T-helper 2 cell treated with Interferon-gamma antibody and Interleukin-4, amounts not matched to agents 5 μg/mL and 100 μg/mL, for 36 hours (primary cell): ENCODE measurements around the gene TMOD3.

ENCODE experiments used
- DNase-seq: peaks from one replicate; pipeline ENCODE4 v3.0.0; 2021; ENCODE audit warnings: low spot score
- H3K27ac Mint-ChIP-seq: one replicate; pipeline ENCODE4 v1.8.0; 2021; ENCODE audit warnings: mild to moderate bottlenecking, mixed read lengths
- H3K27me3 Mint-ChIP-seq: one replicate; pipeline ENCODE4 v1.8.0; 2021; ENCODE audit warnings: low read depth, mixed read lengths
- H3K36me3 Mint-ChIP-seq: one replicate; pipeline ENCODE4 v1.8.0; 2021; ENCODE audit warnings: low read depth, mixed read lengths
- H3K4me1 Mint-ChIP-seq: one replicate; pipeline ENCODE4 v1.8.0; 2021; ENCODE audit warnings: low read depth, mixed read lengths
- H3K4me3 Mint-ChIP-seq: one replicate; pipeline ENCODE4 v1.8.0; 2022; ENCODE audit warnings: mild to moderate bottlenecking, moderate library complexity, mixed read lengths
- H3K9me3 Mint-ChIP-seq: one replicate; pipeline ENCODE4 v1.8.0; 2021; ENCODE audit warnings: mixed read lengths

The TMOD3 gene

DNA sequence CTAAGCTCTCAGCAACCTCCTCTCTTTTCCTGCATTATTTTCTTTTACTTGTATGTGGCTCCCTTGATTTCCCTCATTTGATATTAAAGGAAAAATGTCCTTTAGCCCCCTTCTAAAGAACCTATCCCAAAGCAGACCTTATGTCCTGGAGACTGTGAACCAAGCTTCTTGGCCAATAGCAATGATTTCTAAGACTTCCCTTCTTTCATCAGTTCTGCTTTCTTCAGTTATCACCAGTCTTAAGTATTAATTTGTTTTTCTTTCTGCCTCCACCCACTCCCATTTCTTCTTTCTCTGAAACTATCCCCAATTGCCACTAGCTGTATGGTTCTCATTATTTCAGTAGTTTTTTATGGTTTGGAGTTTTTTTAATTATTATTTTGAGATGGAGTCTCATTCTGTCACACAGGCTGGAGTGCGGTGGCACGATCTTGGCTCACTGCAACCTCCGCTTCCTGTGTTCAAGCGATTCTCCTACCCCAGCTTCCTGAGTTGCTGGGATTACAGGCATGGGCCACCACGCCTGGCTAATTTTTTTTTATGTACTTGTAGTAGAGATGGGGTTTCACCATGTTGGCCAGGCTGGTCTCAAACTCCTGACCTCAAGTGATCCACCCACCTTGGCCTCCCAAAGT is 12.1 kb downstream of the TMOD3 start:
- Mint-ChIP-seq H3K9me3 (no peaks in the 10 kb centered on the region), H3K27ac (no peak overlapping the region), H3K4me3 (no peak overlapping the region)

DNA sequence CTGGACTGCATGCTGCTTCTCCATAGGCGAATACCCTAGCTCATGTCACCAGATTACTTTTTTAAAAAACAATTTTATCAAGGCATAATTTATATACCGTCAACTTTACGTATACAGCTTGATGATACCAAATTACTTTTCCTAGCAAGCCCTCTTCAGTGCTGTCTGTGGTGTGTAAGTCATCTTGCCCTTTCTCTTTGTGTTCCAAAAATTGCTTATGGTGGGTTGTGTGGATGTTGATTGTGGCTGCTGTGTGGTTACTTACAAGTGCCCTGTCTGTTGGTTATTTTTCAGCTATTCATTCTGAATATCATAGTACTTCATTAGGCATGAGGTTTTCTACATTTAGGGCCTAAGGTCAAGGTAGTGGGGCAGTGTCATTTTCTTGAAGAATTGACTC is 12.8 kb downstream of the TMOD3 start:
- H3K36me3 Mint-ChIP-seq = no peaks in the 10 kb centered on the region
- peaks cover 55% of the 10 kb centered on the region for H3K4me1 Mint-ChIP-seq
- H3K27ac Mint-ChIP-seq = no peak overlapping the region
- no peaks in the 10 kb centered on the region for H3K27me3 Mint-ChIP-seq
- H3K4me3 Mint-ChIP-seq = no peak overlapping the region
- H3K9me3 Mint-ChIP-seq = no peaks in the 10 kb centered on the region
- no peak for DNase-seq

More for the DNA sequence above, 12.1 kb downstream of the TMOD3 start:
- peaks cover 2% of the 10 kb centered on the region for H3K36me3 Mint-ChIP-seq
- H3K4me1 Mint-ChIP-seq = peaks cover 55% of the 10 kb centered on the region
- no peaks in the 10 kb centered on the region for H3K27me3 Mint-ChIP-seq
- DNase-seq = no peak

DNA sequence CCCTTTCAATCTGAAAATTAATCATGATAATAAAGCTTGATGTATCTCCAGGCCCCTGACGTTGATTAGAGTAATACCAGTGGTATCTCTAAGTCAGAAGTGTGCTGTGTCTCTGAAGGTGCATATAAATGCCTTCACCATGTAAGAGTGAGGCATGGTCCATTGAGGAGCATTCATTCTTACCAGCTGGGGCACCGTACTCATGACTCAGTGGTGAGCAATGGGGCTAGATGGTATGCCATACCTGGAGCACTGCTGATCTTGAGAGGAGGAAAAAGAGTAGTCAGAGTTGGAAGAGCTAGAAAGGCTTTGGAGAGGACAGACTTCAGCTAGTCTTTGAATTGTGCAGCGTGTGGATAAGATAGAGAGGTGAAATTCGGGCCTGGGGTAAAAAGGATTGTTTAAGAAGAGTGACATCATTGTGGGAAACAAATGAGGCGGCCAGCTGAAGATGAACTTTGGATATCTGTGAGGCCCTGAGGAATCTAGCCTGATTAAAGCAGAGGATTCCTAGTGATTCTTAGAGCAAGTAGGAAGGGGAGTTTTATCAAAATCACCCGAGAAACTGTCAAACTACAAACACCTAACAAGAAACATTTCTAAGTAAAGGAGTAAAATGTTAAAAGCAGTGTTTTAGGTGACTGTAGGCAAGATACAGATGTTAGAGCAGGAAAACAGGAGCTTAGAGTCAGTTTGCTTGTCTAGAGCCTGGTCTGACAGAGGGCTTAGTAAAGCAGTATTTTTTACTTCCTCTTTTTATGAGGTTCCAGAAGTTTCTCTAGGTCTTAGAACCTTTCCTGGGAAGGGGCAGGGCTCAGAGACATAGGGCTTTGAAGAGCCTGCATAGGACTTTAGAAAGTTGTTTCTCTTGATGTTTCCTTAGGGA is 13.6 kb downstream of the TMOD3 start:
- H3K27ac Mint-ChIP-seq = no peak overlapping the region

DNA sequence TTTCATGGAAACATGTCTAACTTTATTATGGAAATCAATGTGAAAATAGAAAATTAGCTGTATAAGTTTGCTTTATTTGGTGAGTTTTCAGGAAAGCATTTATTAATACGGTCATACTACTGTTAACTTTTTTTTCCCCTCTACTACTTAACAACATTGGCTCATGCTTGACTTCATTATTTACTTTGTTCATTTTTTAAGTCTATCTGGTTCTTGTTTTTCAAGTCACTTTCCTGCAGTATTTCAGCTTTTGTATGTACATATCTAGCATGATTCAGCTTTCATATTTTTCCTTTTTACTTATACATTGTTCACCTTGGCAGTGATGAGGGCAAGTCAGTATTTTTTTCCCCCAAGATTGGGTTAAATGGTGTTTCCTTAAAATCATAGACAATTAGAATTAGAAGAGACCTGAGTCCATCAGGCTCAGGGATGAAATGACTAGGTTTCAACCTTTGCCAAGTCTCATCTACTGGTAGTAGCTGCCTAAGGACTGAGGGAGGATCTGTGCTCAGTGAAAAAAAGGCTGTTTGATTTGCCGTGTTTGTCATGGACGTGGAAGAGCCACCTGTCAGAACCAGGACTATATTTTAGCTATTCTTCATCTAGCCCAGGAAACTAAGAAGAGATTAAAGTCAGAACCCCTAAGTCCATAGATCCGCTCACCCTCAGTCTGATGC is 15.4 kb downstream of the TMOD3 start:
- no peak for DNase-seq

More for the DNA sequence above, 13.6 kb downstream of the TMOD3 start:
- Mint-ChIP-seq H3K4me1 (peaks cover 47% of the 10 kb centered on the region), H3K9me3 (no peaks in the 10 kb centered on the region), H3K4me3 (no peak overlapping the region), H3K27me3 (no peaks in the 10 kb centered on the region), H3K36me3 (peaks cover under 1% of the 10 kb centered on the region)
- DNase-seq = no peak

DNA sequence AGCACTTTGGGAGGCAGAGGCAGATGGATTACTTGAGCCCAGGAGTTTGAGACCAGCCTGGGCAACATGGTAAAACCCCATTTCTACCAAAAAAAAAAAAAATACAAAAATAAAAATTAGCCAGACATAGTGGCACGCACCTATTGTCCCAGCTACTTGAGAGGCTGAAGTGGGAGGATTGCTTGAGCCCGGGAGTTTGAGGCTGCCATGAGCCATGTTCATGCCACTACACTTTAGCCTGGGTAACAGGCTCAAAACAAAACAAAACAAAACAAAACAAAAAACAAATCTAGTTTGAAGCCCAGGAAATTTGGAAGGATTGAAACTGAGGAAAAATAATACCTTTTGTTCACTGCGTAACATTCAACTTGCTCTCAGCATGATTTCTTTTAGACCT is 16.6 kb downstream of the TMOD3 start:
- Mint-ChIP-seq H3K4me3 (peak overlapping the region; percentile 51), H3K27me3 (no peaks in the 10 kb centered on the region), H3K36me3 (peaks cover 4% of the 10 kb centered on the region), H3K4me1 (peaks cover 49% of the 10 kb centered on the region), H3K9me3 (no peaks in the 10 kb centered on the region), H3K27ac (peak overlapping the region; percentile 38)
- DNase-seq = no peak

More for the DNA sequence above, 15.4 kb downstream of the TMOD3 start:
- H3K4me3 Mint-ChIP-seq = no peak overlapping the region
- H3K27me3 Mint-ChIP-seq = no peaks in the 10 kb centered on the region
- peaks cover 4% of the 10 kb centered on the region for H3K36me3 Mint-ChIP-seq
- H3K4me1 Mint-ChIP-seq = peaks cover 48% of the 10 kb centered on the region
- H3K27ac Mint-ChIP-seq = no peak overlapping the region
- H3K9me3 Mint-ChIP-seq = no peaks in the 10 kb centered on the region

DNA sequence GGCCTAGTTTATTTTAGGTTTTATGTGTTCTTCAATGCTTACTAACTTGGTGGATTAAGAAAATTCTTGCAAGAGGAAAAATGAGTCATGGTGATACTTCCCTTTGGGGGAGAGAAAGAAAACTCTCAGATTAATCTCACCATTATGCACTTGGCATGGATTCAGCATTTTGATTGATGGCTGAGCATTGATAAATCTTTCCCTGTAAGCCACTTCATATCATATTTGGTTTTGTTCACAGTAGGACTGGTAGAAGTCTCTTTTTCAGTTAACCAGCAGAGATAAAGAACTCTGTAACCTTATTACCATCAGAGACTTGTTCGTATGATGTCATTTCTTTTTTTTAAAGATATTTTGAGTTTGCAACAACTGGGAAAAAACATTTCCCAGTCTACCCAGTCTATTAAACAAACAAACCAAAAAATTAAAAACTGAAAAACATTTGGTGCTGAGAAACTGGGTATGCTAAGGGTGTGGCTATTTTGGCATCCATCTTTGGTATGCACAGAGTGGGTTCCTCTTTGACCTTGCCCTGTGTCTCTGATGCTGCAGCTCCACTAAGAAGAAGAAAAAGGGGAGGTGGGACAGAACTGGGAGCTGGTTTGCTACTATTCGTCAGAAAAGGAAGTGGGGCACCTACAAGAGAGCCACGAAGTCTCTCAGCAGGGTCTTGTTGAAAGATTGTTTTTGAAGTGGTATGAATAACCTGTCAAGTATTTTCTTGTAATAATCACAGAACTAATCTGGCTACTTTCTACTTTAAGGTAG is 17.2 kb downstream of the TMOD3 start:
- Mint-ChIP-seq H3K27me3 (no peaks in the 10 kb centered on the region), H3K4me1 (peaks cover 44% of the 10 kb centered on the region), H3K4me3 (peak overlapping the region; percentile 51), H3K27ac (peak overlapping the region; percentile 36), H3K9me3 (no peaks in the 10 kb centered on the region), H3K36me3 (peaks cover 4% of the 10 kb centered on the region)
- no peak for DNase-seq

DNA sequence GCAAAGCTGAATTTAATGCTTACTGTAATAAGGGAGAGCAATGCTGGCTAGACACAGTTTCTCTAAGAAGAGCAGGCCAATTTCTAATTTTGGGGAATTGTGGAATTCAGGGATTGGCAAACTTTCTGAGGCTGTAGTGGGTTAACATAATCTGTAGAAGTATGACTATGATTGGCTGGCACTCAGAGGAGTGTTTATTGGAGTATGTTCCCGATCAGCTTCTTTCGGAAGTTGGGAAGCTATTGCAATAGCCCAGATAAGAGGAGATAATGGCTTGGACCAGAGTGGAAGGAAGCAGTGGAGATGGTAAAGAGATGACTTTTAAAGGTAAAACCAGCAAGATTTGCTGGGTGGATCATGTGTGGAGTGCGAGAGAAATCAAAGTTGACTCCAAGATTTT is 19.4 kb downstream of the TMOD3 start:
- H3K27ac Mint-ChIP-seq = no peak overlapping the region
- no peaks in the 10 kb centered on the region for H3K27me3 Mint-ChIP-seq
- H3K4me1 Mint-ChIP-seq = peaks cover 38% of the 10 kb centered on the region
- no peak overlapping the region for H3K4me3 Mint-ChIP-seq
- no peak for DNase-seq
- H3K9me3 Mint-ChIP-seq = no peaks in the 10 kb centered on the region
- H3K36me3 Mint-ChIP-seq = peaks cover 4% of the 10 kb centered on the region

DNA sequence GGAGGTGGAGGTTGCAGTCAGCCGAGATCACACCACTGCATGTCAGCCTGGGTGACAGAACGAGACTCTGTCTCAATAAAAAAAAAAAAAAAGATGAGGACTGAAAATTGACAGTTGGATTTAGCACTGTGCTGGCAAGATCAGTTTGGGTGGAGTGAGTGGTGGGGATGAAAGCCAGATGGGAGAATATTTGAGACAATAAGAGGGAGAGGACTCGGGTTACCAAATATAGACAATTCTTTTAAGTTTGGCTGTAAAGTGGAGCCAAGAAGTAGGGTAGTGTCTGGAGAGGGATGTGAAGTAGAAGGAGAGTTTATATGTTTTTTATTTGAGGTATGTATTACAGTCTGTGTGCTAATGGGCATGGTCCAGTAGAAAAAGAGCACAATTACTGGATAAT is 20.4 kb downstream of the TMOD3 start:
- H3K27me3 Mint-ChIP-seq = no peaks in the 10 kb centered on the region
- peaks cover 37% of the 10 kb centered on the region for H3K4me1 Mint-ChIP-seq
- H3K27ac Mint-ChIP-seq = no peak overlapping the region

DNA sequence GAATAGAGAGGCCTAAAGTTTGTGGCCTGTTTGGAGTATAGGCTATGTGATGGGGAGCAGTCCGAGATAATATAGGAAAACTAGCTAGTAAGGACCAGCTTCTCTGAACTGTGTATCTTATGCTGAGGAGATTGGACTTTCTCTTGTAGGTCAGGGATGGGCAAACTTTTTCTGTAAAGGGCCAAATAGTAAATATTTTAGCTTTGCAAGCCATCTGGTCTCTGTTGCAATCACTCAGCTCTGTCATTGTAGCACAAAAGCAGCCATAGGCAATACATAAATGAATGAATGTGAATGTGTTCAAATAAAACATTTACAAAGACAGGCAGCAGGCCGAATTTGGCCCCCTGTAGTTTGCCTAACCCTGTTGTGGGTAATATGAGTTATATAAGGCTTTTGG is 24.5 kb downstream of the TMOD3 start:
- peaks cover 22% of the 10 kb centered on the region for H3K4me1 Mint-ChIP-seq
- DNase-seq = no peak
- H3K4me3 Mint-ChIP-seq = no peak overlapping the region
- H3K27ac Mint-ChIP-seq = no peak overlapping the region
- no peaks in the 10 kb centered on the region for H3K27me3 Mint-ChIP-seq
- H3K9me3 Mint-ChIP-seq = no peaks in the 10 kb centered on the region
- H3K36me3 Mint-ChIP-seq = peaks cover 4% of the 10 kb centered on the region

More for the DNA sequence above, 20.4 kb downstream of the TMOD3 start:
- Mint-ChIP-seq H3K4me3 (no peak overlapping the region), H3K9me3 (no peaks in the 10 kb centered on the region), H3K36me3 (peaks cover 4% of the 10 kb centered on the region)
- no peak for DNase-seq

DNA sequence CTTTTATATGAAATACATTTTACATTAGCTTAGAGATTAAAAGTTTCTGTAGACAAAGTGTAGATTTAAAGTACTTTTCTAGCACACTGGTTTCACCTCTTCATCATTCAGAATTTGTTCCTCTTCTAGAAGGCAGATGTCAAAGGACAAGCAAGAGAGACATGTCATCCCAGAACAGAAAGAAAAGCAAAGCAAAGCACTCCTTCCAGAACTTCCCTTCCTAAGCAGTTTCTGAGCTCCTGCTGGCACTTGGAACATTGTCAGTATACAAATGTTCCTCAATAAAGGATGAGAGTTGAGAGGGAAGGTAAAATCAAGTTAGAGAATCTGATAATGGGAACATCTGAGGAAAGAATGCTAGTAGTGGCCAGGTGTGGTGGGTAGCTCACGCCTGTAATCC is 26.2 kb downstream of the TMOD3 start:
- Mint-ChIP-seq H3K4me3 (no peak overlapping the region), H3K27me3 (no peaks in the 10 kb centered on the region), H3K36me3 (peaks cover 13% of the 10 kb centered on the region), H3K4me1 (peaks cover 18% of the 10 kb centered on the region), H3K27ac (no peak overlapping the region), H3K9me3 (no peaks in the 10 kb centered on the region)
- no peak for DNase-seq

DNA sequence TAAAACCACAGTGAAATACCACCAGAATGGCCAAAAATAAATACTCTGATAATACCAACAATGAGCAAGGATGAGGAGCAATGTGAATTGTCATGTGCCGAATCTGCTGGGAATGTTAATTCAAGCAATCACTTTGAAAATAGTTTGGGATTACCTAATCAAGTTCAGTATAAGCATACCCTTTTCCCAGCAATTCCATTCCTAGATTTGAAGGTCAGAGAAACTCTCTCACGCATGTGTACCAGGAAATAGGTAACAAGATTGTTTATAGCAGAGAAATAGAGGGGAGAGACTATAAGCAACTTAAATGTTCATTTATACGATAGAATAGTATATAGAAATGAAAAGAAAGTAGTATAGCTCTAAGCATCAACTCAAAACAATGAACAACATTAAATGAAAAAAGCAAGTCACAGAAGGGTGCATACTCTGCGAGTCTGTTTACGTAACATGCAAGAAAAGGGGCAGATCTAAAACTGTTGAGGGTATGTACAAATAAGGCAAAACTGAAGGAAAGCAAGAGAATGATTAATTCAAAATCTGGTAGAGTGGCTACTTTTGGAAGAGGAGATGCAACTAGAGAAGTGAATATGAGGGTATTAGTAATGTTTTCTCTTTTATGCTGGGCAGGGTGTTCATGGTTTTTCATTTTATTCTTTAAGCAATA is 27.4 kb downstream of the TMOD3 start:
- Mint-ChIP-seq H3K27ac (no peak overlapping the region), H3K9me3 (no peaks in the 10 kb centered on the region), H3K4me3 (no peak overlapping the region), H3K36me3 (peaks cover 18% of the 10 kb centered on the region), H3K4me1 (peaks cover 22% of the 10 kb centered on the region), H3K27me3 (no peaks in the 10 kb centered on the region)
- no peak for DNase-seq

DNA sequence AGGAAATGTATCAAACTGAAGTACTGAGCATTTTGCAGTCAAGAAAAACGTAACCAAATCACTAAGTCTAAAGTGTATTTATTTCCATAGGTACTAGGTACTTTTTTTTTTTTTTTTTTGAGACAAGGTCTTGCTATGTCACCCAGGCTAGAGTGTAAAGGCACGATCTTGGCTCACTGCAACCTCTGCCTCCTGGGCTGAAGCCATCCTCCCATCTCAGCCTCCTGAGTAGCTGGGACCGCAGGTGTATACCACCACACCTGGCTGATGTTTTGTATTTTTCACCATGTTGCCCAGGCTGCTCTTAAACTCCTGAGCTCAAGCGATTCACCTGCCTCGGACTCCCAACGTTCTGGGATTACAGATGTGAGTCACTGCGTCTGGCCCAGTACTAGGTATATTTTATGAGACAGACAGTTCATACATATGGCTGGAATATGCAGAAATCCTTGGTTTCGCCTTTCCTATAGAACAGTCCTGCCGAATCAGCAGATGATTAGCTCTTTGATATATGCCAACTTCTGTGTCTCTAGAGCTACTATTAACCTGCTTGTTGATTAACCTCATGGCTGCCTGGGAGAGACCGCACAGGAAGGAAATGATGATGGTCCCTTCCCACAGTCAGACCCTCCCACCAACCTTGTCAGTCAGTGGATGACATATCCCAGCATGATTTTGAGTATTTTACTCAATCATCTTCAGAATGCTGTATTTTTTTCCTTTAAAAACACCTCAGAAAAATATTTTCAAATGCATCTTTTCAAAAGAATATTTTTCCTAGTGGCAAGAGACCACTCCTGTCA is 32.3 kb downstream of the TMOD3 start:
- Mint-ChIP-seq H3K4me3 (peak overlapping the region; percentile 65), H3K27ac (peak overlapping the region; percentile 62), H3K9me3 (no peaks in the 10 kb centered on the region), H3K4me1 (peaks cover 38% of the 10 kb centered on the region), H3K36me3 (peaks cover 47% of the 10 kb centered on the region), H3K27me3 (no peaks in the 10 kb centered on the region)
- DNase-seq = peak; percentile 63
